ENCODE data around the gene TUBD1.

DNA sequence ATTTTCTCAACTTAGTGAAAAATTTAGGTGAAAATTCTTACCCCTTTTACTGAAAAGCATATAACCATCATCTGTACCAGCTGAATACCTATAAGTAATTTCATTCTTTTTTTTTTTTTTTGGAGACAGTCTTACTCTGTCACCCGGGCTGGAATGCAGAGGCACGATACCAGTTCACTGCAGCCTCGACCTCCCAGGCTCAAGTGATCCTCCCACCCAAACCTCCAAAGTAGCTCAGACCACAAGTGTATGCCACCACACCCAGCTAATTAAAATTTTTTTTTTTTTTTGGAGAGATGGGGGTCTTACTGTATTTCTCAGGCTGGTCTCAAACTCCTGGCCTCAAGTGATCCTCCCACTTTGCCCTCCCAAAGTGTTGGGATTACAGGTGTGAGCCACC lies 33.8 kb downstream of the TUBD1 start:
- TF ChIP-seq, protein P1, sequence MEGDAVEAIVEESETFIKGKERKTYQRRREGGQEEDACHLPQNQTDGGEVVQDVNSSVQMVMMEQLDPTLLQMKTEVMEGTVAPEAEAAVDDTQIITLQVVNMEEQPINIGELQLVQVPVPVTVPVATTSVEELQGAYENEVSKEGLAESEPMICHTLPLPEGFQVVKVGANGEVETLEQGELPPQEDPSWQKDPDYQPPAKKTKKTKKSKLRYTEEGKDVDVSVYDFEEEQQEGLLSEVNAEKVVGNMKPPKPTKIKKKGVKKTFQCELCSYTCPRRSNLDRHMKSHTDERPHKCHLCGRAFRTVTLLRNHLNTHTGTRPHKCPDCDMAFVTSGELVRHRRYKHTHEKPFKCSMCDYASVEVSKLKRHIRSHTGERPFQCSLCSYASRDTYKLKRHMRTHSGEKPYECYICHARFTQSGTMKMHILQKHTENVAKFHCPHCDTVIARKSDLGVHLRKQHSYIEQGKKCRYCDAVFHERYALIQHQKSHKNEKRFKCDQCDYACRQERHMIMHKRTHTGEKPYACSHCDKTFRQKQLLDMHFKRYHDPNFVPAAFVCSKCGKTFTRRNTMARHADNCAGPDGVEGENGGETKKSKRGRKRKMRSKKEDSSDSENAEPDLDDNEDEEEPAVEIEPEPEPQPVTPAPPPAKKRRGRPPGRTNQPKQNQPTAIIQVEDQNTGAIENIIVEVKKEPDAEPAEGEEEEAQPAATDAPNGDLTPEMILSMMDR (conservative IDR thresholded peaks at IDR 0.05; ENCODE audit: low read depth, low read length) = no peak
- TF ChIP-seq EZH2 (IDR thresholded peaks at IDR 0.05; ENCODE audit: borderline replicate concordance, low read depth, low read length, poor library complexity, severe bottlenecking) = no peak

Measured in A673 (cell line).